Endothelial cell of umbilical vein (primary cell): ENCODE data around the gene LZTS2. TPM values are rescaled to one million over a fixed set of nuclear protein-coding genes. Genes with fewer than 3 reads are reported as not detected.

ENCODE experiments used
- BruUV-seq: library from RNA; stranded (reverse); fragments of 400-500 nt; replicated peaks from 2 replicates; lab custom pipeline; 2021; lab: Mats Ljungman, UMichigan
- CTCF ChIA-PET: fragments of 300-600, 350-600 bp; sonication (Branson Sonifier 250); formaldehyde crosslinking; loops from one replicate; lab custom pipeline; 2021; ENCODE audit warnings: antibody characterized with exemption, inconsistent platforms; lab: Charles Lee
- POLR2A ChIA-PET: fragments of 300-600, 350-600 bp; sonication (Branson Sonifier 250); formaldehyde crosslinking; loops from one replicate; lab custom pipeline; 2021; ENCODE audit warnings: antibody characterized with exemption, inconsistent platforms; lab: Charles Lee
- DNase-seq: peaks from one replicate; pipeline ENCODE4 v3.0.0-alpha.2; 2011; ENCODE audit warnings: low read depth, low spot score
- FAIRE-seq: peaks from 2 replicates; lab custom pipeline; 2011; peaks lifted over from hg19 to GRCh38; lab: Jason Lieb, UNC
- H2AFZ ChIP-seq: 2 replicates; pipeline ENCODE4 v1.6.0; 2012; ENCODE audit warnings: low read depth, low read length, control low read depth, inconsistent platforms
- H3K27ac ChIP-seq: 2 replicates; pipeline ENCODE4 v1.5.1; 2011; ENCODE audit warnings: low read depth, mild to moderate bottlenecking, control low read depth, low read length, moderate library complexity; ENCODE audit not compliant: insufficient read depth
- H3K27me3 ChIP-seq, 2 experiments: 2 replicates each; pipeline versions ENCODE4 v1.6.0 to v1.6.1; 2011; ENCODE audit warnings: low read length in 2 of 2, mixed read lengths in 1 of 2; ENCODE audit not compliant: control insufficient read depth in 2 of 2, insufficient read depth in 2 of 2
- H3K36me3 ChIP-seq, 2 experiments: 2 replicates in 1 of 2; 3 replicates in 1 of 2; pipeline ENCODE4 v1.5.1; 2011; ENCODE audit warnings: low read length in 2 of 2, mild to moderate bottlenecking in 1 of 2, moderate library complexity in 1 of 2; ENCODE audit not compliant: control insufficient read depth in 2 of 2, insufficient read depth in 2 of 2; ENCODE audit errors: extremely low read depth in 1 of 2
- H3K4me1 ChIP-seq: 3 replicates; pipeline ENCODE4 v1.5.1; 2011; ENCODE audit warnings: mild to moderate bottlenecking, low read length; ENCODE audit not compliant: control insufficient read depth, insufficient read depth; ENCODE audit errors: extremely low read depth
- H3K4me2 ChIP-seq: 2 replicates; pipeline ENCODE4 v1.6.1; 2011; ENCODE audit warnings: low read length, control low read depth, mixed read lengths; ENCODE audit not compliant: insufficient read depth
- H3K4me3 ChIP-seq, 3 experiments: fragments of 200-600 bp in 1 of 3; sonication (generic), shearing (Covaris generic) in 1 of 3; replicated peaks in 1 of 3; 2 replicates each; pipeline ENCODE4 v1.5.1; 2011 to 2016; ENCODE audit warnings: control low read depth in 3 of 3, low read length in 3 of 3, mild to moderate bottlenecking in 2 of 3, inconsistent platforms in 1 of 3, low read depth in 1 of 3, moderate library complexity in 1 of 3; ENCODE audit not compliant: insufficient read depth in 1 of 3
- H3K79me2 ChIP-seq: 2 replicates; pipeline ENCODE4 v1.6.0; 2012; ENCODE audit warnings: low read length, inconsistent platforms; ENCODE audit not compliant: control insufficient read depth, insufficient read depth
- H3K9ac ChIP-seq: replicated peaks from 2 replicates; pipeline ENCODE3; 2011; ENCODE audit warnings: low read length, control low read depth; ENCODE audit not compliant: insufficient read depth; ENCODE audit errors: extremely low read depth
- H3K9me1 ChIP-seq: replicated peaks from 3 replicates; pipeline ENCODE4 v1.6.0; 2011; ENCODE audit warnings: mild to moderate bottlenecking, low read length; ENCODE audit not compliant: control insufficient read depth, insufficient read depth; ENCODE audit errors: extremely low read depth
- H3K9me3 ChIP-seq: replicated peaks from 2 replicates; pipeline ENCODE4 v1.5.1; 2012; ENCODE audit warnings: low read length, inconsistent platforms; ENCODE audit not compliant: control insufficient read depth, insufficient read depth
- H4K20me1 ChIP-seq: replicated peaks from 2 replicates; pipeline ENCODE3; 2011; ENCODE audit warnings: mild to moderate bottlenecking, low read length; ENCODE audit not compliant: control insufficient read depth, insufficient read depth; ENCODE audit errors: extremely low read depth
- CTCF ChIP-seq, 2 donors: IDR thresholded peaks; 1 replicate in 1 of 2; 2 replicates in 1 of 2; pipeline ENCODE4 v1.5.1; 2011; ENCODE audit warnings: low read length in 2 of 2, mild to moderate bottlenecking in 2 of 2, moderate library complexity in 2 of 2, control low read depth in 1 of 2, inconsistent platforms in 1 of 2, low read depth in 1 of 2; ENCODE audit not compliant: insufficient read depth in 1 of 2; ENCODE audit errors: extremely low read depth in 1 of 2
- EZH2 ChIP-seq: IDR thresholded peaks from 2 replicates; pipeline ENCODE4 v1.6.1; 2012; ENCODE audit warnings: borderline replicate concordance, low read depth, mild to moderate bottlenecking, moderate library complexity, low read length, inconsistent platforms; ENCODE audit not compliant: severe bottlenecking
- FOS ChIP-seq: IDR thresholded peaks from 2 replicates; pipeline ENCODE4 v1.6.1; 2011; ENCODE audit warnings: mild to moderate bottlenecking, low read length, moderate library complexity, borderline replicate concordance; ENCODE audit not compliant: insufficient read depth
- GATA2 ChIP-seq: IDR thresholded peaks from 2 replicates; pipeline ENCODE4 v1.7.0; 2011; ENCODE audit warnings: low read depth, mild to moderate bottlenecking, moderate library complexity, mixed read lengths, low read length; ENCODE audit not compliant: insufficient read length, insufficient read depth
- JUN ChIP-seq: IDR thresholded peaks from 2 replicates; pipeline ENCODE4 v1.6.1; 2011; ENCODE audit warnings: borderline replicate concordance, low read depth; ENCODE audit not compliant: insufficient read length, insufficient read depth
- MYC ChIP-seq: IDR thresholded peaks from one replicate; pipeline ENCODE4 v1.6.1; 2011; ENCODE audit warnings: mild to moderate bottlenecking, low read depth, low read length
- POLR2A ChIP-seq: IDR thresholded peaks from 2 replicates; pipeline ENCODE4 v1.6.1; 2012; ENCODE audit warnings: low read depth, mild to moderate bottlenecking, control low read depth, low read length
- POLR2AphosphoS5 ChIP-seq: IDR thresholded peaks from 2 replicates; pipeline ENCODE4 v1.6.1; 2012; ENCODE audit warnings: low read depth, mild to moderate bottlenecking, control low read depth, low read length, moderate library complexity; ENCODE audit not compliant: insufficient read depth
- dilution Hi-C: fragments of 300-500 bp; cut with MboI; formaldehyde crosslinking; loops from one replicate; pipeline ENCODE4 v1.15.0; 2019; ENCODE audit warnings: low sequenced_read_pairs; ENCODE audit not compliant: extremely low pct_ligation_motif_present
- intact Hi-C: fragments of 100-400 bp; cut with micrococcal nuclease; formaldehyde crosslinking; loops from one replicate; pipeline ENCODE4 v1.10.0; 2022
- polyA plus RNA-seq, 4 experiments: library from polyadenylated mRNA; depleted of rRNA in 3 of 4; stranded (reverse) in 3 of 4; unstranded in 1 of 4; fragments of >200 nt; gene quantifications; 2 replicates each; pipeline versions ENCODE4 v1.2.1 to v1.2.3, GENCODE V29; 2011 to 2012; ENCODE audit warnings: missing spikeins in 1 of 4
- total RNA-seq: library from RNA; stranded (reverse); gene quantifications from 2 replicates; pipeline ENCODE4 v1.2.3, GENCODE V29; 2021
- TF ChIP-seq, protein P1 (sequence below): IDR thresholded peaks from 2 replicates; pipeline ENCODE4 v1.6.1; 2011; ENCODE audit not compliant: insufficient read depth, insufficient read length

LZTS2 gene
- total and polyA plus RNA-seq, 2 donors (not counting 3 experiments of a cell fraction or from before 2014, with no cell fraction given), result 70.8 to 79.5 TPM

DNA sequence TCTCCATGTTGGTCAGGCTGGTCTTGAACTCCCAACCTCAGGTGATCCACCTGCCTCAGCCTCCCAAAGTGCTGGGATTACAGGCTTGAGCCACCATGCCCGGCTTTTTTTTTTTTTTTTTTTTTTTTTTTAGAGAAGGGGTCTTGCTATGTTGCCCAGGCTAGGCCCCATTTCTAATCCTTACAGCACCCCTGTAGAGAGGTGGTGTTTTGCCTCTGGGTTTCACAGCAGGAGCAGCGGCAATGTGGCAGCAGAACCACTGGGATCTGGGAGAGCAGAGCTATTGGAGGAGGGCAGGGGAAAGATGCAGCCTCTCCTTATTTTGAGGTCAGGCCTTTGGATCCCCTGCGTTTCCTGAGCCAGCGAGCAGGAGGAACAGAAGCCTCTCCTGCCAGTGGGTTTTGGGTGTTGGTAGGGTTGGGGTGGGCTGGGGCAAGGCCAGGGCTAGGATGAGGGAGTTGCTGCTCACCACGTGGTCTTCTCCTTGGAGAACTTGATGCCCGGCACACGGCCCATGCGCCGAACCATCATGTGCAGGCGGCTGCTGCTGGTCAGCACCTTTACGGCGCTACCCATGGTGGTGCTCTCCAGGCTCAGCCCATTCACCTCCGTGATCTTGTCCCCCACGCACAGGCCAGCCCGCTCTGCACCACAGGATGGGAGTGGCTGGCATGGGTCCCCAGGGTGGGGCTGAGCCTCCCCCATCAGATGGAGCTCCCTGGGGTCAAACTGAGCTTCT, 23.5 kb downstream of the LZTS2 start:
- FAIRE-seq (no peak), DNase-seq (no peak)
- H3K36me3 ChIP-seq, result no peaks in the 10 kb centered on the region
- CTCF ChIA-PET, result interaction anchor here (2.2 kb wide), 1 partner anchor 9 kb away, joined by 7 read pairs; no protein-coding TSS in a partner anchor
- TF ChIP-seq, protein P1, sequence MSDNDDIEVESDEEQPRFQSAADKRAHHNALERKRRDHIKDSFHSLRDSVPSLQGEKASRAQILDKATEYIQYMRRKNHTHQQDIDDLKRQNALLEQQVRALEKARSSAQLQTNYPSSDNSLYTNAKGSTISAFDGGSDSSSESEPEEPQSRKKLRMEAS, result no peak
- TF ChIP-seq GATA2 (no peak), JUN (no peak), MYC (no peak), CTCF (IDR thresholded peaks at IDR 0.05; ENCODE audit: extremely low read depth in 1 of 2, insufficient read depth in 1 of 2, low read depth in 1 of 2, low read length in 2 of 2) (no peak), EZH2 (no peak), POLR2AphosphoS5 (no peak), FOS (no peak), POLR2A (no peak)
- H3K4me2 ChIP-seq, result no peak overlapping the region
- dilution Hi-C loops, result no loop called here
- H3K9ac ChIP-seq, result no peak overlapping the region
- H3K9me3 ChIP-seq, result no peaks in the 10 kb centered on the region
- no peak overlapping the region for H3K4me3 ChIP-seq
- no peak overlapping the region for H2AFZ ChIP-seq
- H3K9me1 ChIP-seq, result no peaks in the 10 kb centered on the region
- H3K27ac ChIP-seq, result no peak overlapping the region
- no peaks in the 10 kb centered on the region for H3K79me2 ChIP-seq
- H3K4me1 ChIP-seq, result no peaks in the 10 kb centered on the region
- H3K27me3 ChIP-seq, result peaks cover 0 to 2% of the 10 kb centered on the region in 2 experiments
- intact Hi-C loops, result no loop called here
- no TSS peak for BruUV-seq
- POLR2A ChIA-PET, result no interaction called here
- H4K20me1 ChIP-seq, result no peaks in the 10 kb centered on the region
